Adrenal gland (tissue), 5 donors: ENCODE results near the gene KIRREL3.

Experiments used
- POLR2A ChIP-seq, 2 donors: fragments of 450-650 bp; IDR thresholded peaks; one replicate each; pipeline ENCODE4 v1.6.1; 2017; ENCODE audit warnings: antibody characterized with exemption in 2 of 2, mild to moderate bottlenecking in 2 of 2, moderate library complexity in 1 of 2
- TF ChIP-seq, protein P1 (sequence below), 6 experiments: fragments of 450-650 bp in 4 of 6; fragments of 200-600 bp in 2 of 6; sonication (generic) in 1 of 6; IDR thresholded peaks; 1 replicate in 5 of 6; 2 replicates in 1 of 6; pipeline versions ENCODE4 v1.5.1 to v1.8.0; 2016 to 2021; ENCODE audit warnings: antibody characterized with exemption in 6 of 6, mild to moderate bottlenecking in 2 of 6, moderate library complexity in 1 of 6
- donor health status: DM: no; HTN: no; CAD: no.

DNA sequence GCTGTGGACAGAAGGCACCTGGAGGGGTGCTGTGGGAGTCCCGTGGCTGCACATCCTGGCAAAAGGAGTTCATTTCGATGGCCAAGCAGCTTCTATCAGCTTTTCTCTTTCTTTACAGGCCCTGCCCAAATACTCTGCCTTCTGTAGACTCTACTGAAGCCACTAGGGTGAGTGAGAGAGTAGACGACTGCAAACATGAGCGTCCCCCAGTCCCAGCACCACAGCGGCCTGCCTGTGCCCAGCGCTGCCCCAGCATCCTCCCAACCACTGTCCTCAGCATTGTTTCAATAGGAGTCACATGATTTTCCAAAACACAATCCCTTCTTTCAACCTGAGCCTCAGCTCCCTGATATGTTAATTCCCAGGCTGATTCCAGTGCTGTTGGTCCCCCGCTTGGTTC is 110.0 kb downstream of the KIRREL3 start:
- TF ChIP-seq, protein P1, sequence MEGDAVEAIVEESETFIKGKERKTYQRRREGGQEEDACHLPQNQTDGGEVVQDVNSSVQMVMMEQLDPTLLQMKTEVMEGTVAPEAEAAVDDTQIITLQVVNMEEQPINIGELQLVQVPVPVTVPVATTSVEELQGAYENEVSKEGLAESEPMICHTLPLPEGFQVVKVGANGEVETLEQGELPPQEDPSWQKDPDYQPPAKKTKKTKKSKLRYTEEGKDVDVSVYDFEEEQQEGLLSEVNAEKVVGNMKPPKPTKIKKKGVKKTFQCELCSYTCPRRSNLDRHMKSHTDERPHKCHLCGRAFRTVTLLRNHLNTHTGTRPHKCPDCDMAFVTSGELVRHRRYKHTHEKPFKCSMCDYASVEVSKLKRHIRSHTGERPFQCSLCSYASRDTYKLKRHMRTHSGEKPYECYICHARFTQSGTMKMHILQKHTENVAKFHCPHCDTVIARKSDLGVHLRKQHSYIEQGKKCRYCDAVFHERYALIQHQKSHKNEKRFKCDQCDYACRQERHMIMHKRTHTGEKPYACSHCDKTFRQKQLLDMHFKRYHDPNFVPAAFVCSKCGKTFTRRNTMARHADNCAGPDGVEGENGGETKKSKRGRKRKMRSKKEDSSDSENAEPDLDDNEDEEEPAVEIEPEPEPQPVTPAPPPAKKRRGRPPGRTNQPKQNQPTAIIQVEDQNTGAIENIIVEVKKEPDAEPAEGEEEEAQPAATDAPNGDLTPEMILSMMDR (IDR thresholded peaks at IDR 0.05) = no peak
- TF ChIP-seq POLR2A (IDR thresholded peaks at IDR 0.05) = no peak
